Pancreas (tissue), 10 donors: ENCODE data around the gene DHRS13. TPM values are rescaled to one million over a fixed set of nuclear protein-coding genes. Genes with fewer than 3 reads are reported as not detected.
A peak's percentile ranks its signal among the peaks of the same experiment; 100 is the strongest.

Experiments used
- ATAC-seq, 4 donors: fragments of 200-7000 bp; cut with Tn5 transposase; one replicate each; pipeline versions ENCODE4 v1.8.0 to v1.9.1; 2020; ENCODE audit warnings: mild to moderate bottlenecking in 4 of 4, moderate library complexity in 4 of 4
- DNase-seq, 6 donors: peaks; one replicate each; pipeline ENCODE4 v3.0.0-alpha.2; 2020
- FAIRE-seq: peaks from 2 replicates; lab custom pipeline; 2012; peaks lifted over from hg19 to GRCh38; lab: Jason Lieb, UNC
- H3K27ac ChIP-seq, 4 donors: fragments of 200-600 bp; sonication (generic); 1 replicate in 3 of 4; 2 replicates in 1 of 4; pipeline versions ENCODE4 v1.5.0 to v1.8.0; 2020
- H3K27me3 ChIP-seq, 4 donors: fragments of 200-600 bp; one replicate each; pipeline ENCODE4 v1.8.0; 2021
- H3K36me3 ChIP-seq, 3 donors: fragments of 200-600 bp; sonication (generic) in 1 of 3; one replicate each; pipeline versions ENCODE4 v1.5.0 to v1.8.0; 2020 to 2021
- H3K4me1 ChIP-seq, 3 donors: fragments of 200-600 bp; one replicate each; pipeline ENCODE4 v1.8.0; 2021
- H3K4me3 ChIP-seq, 4 donors: fragments of 200-600 bp; sonication (generic) in 2 of 4; one replicate each; pipeline versions ENCODE4 v1.5.0 to v1.8.0; 2020 to 2021
- H3K9me3 ChIP-seq, 4 donors: fragments of 200-600 bp; one replicate each; pipeline ENCODE4 v1.8.0; 2021
- CTCF ChIP-seq, 4 donors: fragments of 200-600 bp; sonication (generic) in 3 of 4; IDR thresholded peaks; one replicate each; pipeline versions ENCODE4 v1.5.0 to v1.8.0; 2021; ENCODE audit warnings: antibody characterized with exemption in 4 of 4
- WGBS, 2 donors: extraction: QIAGEN DNeasy Blood & Tissue Kit; methylation state at CpG; one replicate each; pipeline ENCODE4 v1.1.7; 2013; 5-methylcytosine and 5-hydroxymethylcytosine counted together
- intact Hi-C, 3 donors: fragments of 100-400 bp; cut with DNase I; formaldehyde crosslinking; loops; one replicate each; pipeline versions ENCODE4 v1.11.1 to v1.14.2; 2022
- polyA plus RNA-seq, 2 donors: library from polyadenylated mRNA; stranded (reverse); fragments of 200-250 nt; gene quantifications; one replicate each; pipeline ENCODE4 v1.2.3, GENCODE V29; 2013
- total RNA-seq, 6 donors: library from RNA; stranded (reverse); fragmentation: NEBNext Ultra II Directional in 4 of 6; extraction: Animal tissue kit (Norgen Biotek cat#: 25700) in 4 of 6; gene quantifications; one replicate each; pipeline versions ENCODE4 v1.2.1 to v1.2.4, GENCODE V29; 2021 to 2023
- donor health status: healthy with polysubstance abuse.
- donor health status: DM: no; HTN: no; CAD: no; lungs with moderate emphysema.
- donor health status: DM: no; HTN: no; CAD: no.
- donor health status: control.
- donor health status: control.
- donor health status: Bipolar disorder and iron deficiency.
- donor health status: DM: yes; HTN: yes; CAD: no.
- donor health status: DM: no; HTN: no; CAD: no.
- donor health status: DM: no; HTN: no; CAD: no.
- donor health status: DM: yes; HTN: yes; CAD: no.

DHRS13 gene
- total and polyA plus RNA-seq, 8 donors, result 2.6 to 9.8 (median 5.5) TPM

- Histone ChIP-seq H3K27ac (no peak overlapping the region), H3K27me3 (no peaks in the 10 kb centered on the region), H3K4me1 (no peaks in the 10 kb centered on the region), H3K9me3 (no peaks in the 10 kb centered on the region), H3K36me3 (no peaks in the 10 kb centered on the region), H3K4me3 (no peak overlapping the region)
- FAIRE-seq (no peak), ATAC-seq (no peak), DNase-seq (no peak)
- WGBS, 2 donors, result 83 to 87% methylated on average over 6 of the region's 6 CpGs
- intact Hi-C loops, result no loop called here
- no peak for TF ChIP-seq CTCF (IDR thresholded peaks at IDR 0.05)
Observed at GRCh38 chr17:28871056-28871579, 31.8 kb downstream of the DHRS13 start.

DNA sequence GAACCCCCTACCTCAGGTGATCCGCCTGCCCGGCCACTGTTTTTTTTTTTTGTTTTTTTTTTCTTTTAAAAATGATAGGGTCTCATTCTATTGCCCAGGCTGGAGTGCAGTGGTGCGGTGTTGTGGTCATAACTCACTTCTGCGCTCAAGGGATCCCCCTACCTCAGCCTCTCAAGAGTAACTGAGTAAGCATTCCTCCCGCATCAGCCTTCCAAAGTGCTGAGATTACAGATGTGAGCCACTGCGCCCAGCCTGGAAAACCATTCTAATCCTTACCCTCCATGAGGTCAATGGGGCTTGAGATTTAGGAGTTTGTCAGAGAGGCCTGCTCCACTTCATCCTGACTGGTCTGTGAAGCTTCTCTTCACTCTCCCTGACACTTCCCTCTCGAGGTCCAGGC, 35.6 kb downstream of the DHRS13 start:
- intact Hi-C loops, result no loop called here

GRCh38 chr17:28865946-28866752, 36.7 kb downstream of the DHRS13 start:
- Histone ChIP-seq H3K36me3 (no peaks in the 10 kb centered on the region), H3K9me3 (no peaks in the 10 kb centered on the region), H3K27ac (no peak overlapping the region), H3K4me3 (no peak overlapping the region), H3K27me3 (no peaks in the 10 kb centered on the region), H3K4me1 (no peaks in the 10 kb centered on the region)
- no peak for FAIRE-seq
- TF ChIP-seq CTCF (IDR thresholded peaks at IDR 0.05), result no peak
- DNase-seq, result peak in 1 of 6 donors; percentile 6
- ATAC-seq, result peak in 1 of 4 donors; percentile 18
- WGBS, 2 donors, result 79 to 89% methylated on average over 13 of the region's 13 CpGs
- intact Hi-C loops, result no loop called here

More for the DNA sequence above, 35.6 kb downstream of the DHRS13 start:
- Histone ChIP-seq H3K9me3 (no peaks in the 10 kb centered on the region), H3K27me3 (no peaks in the 10 kb centered on the region), H3K27ac (no peak overlapping the region), H3K4me3 (no peak overlapping the region), H3K4me1 (no peaks in the 10 kb centered on the region), H3K36me3 (no peaks in the 10 kb centered on the region)
- DNase-seq (no peak), ATAC-seq (no peak), FAIRE-seq (no peak)
- no peak for TF ChIP-seq CTCF (IDR thresholded peaks at IDR 0.05)
- 79 to 82% methylated on average over 7 of the region's 7 CpGs for WGBS, 2 donors

DNA sequence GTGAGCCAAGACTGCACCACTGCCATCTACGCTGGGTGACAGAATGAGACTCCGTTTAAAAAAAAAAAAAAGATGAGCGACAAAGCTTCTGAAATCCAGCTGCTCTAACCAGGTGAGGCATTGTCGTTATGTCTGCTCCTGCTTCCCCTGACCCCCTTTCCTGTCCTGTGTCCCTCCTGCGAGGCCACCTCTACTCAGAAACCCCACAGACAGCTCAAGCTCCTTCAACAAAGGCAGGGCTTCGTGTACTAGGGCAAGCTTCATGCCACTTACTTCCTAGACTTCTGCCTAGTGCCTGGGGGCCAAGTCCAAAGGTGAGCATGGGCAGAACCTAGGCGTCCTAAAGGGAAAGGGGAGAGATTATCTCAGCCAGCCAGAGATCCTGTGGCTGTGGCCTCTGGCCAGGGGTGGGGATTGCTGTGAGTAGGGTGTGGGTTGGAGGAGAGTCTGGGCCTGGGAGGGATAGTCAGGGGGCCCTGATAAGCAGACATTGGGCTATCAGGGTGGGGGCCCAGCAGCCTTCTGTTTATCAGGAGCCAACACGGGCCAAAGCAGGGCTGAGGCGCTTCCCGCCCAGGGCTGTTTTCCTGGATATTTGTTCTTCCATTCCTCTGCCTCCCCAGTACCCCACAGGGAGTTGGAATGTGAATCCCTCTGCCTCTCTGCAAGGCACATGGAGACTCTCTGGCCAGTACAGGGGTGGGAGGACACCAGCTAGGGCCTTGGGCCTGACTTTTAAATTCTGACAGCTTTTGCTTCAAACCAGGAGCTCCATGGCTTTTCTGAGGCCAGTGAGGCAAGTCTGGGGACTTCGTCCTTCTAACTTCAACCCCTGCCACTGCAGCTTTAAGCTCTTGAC, 37.7 kb downstream of the DHRS13 start:
- ATAC-seq (peak in 1 of 4 donors; percentile 41), FAIRE-seq (no peak), DNase-seq (peak in 1 of 6 donors; percentile 23)
- Histone ChIP-seq H3K4me1 (no peaks in the 10 kb centered on the region), H3K9me3 (no peaks in the 10 kb centered on the region), H3K27me3 (no peaks in the 10 kb centered on the region), H3K27ac (no peak overlapping the region), H3K36me3 (no peaks in the 10 kb centered on the region), H3K4me3 (no peak overlapping the region)
- 72 to 74% methylated on average over 11 of the region's 11 CpGs for WGBS, 2 donors
- intact Hi-C loops, result no loop called here
- TF ChIP-seq CTCF (IDR thresholded peaks at IDR 0.05), result no peak
